OCI-LY7 (cell line): Measurements from ENCODE around the gene UNG. TPM values are rescaled to one million over a fixed set of nuclear protein-coding genes. Genes with fewer than 3 reads are reported as not detected.
A peak's percentile ranks its signal among the peaks of the same experiment; 100 is the strongest.

Experiments
- BruUV-seq: library from RNA; stranded (reverse); fragments of 400-500 nt; replicated peaks from 2 replicates; lab custom pipeline; 2021; lab: Mats Ljungman, UMichigan
- CTCF ChIA-PET: fragments of 300-600 bp; sonication (Branson Sonifier 250); formaldehyde crosslinking; loops from one replicate; lab custom pipeline; 2022; ENCODE audit warnings: antibody characterized with exemption; ENCODE audit not compliant: unreplicated experiment; lab: Charles Lee
- POLR2A ChIA-PET: fragments of 300-600 bp; sonication (Branson Sonifier 250); formaldehyde crosslinking; loops from one replicate; lab custom pipeline; 2022; ENCODE audit warnings: antibody characterized with exemption; lab: Charles Lee
- DNase-seq: peaks from one replicate; pipeline ENCODE4 v3.0.0-alpha.2; 2015; ENCODE audit warnings: low spot score
- H2AFZ ChIP-seq: fragments of 200-600 bp; sonication (generic), shearing (Covaris generic); 2 replicates; pipeline ENCODE4 v1.6.1; 2014; ENCODE audit warnings: mild to moderate bottlenecking, antibody characterized with exemption, low read length, moderate library complexity
- H3K27ac ChIP-seq: fragments of 200-600 bp; sonication (generic); 2 replicates; pipeline ENCODE4 v1.5.1; 2014; ENCODE audit warnings: mixed run types, low read depth, mild to moderate bottlenecking, moderate library complexity, low read length, inconsistent platforms; ENCODE audit not compliant: poor library complexity, severe bottlenecking
- H3K36me3 ChIP-seq: fragments of 200-600 bp; sonication (generic); 2 replicates; pipeline ENCODE4 v1.6.1; 2014; ENCODE audit warnings: mild to moderate bottlenecking, antibody characterized with exemption, low read length, moderate library complexity, mixed read lengths; ENCODE audit not compliant: insufficient read depth
- H3K4me1 ChIP-seq: fragments of 200-600 bp; sonication (generic); 2 replicates; pipeline ENCODE4 v1.5.1; 2014; ENCODE audit warnings: mild to moderate bottlenecking, low read length; ENCODE audit not compliant: insufficient read depth, poor library complexity, severe bottlenecking
- H3K4me2 ChIP-seq: fragments of 200-600 bp; sonication (generic); 2 replicates; pipeline ENCODE4 v1.6.1; 2014; ENCODE audit warnings: mild to moderate bottlenecking, low read length
- H3K4me3 ChIP-seq: fragments of 200-600 bp; sonication (generic); 2 replicates; pipeline ENCODE4 v1.5.1; 2014; ENCODE audit warnings: mild to moderate bottlenecking, low read depth, low read length; ENCODE audit not compliant: poor library complexity, severe bottlenecking
- H3K79me2 ChIP-seq: fragments of 200-600 bp; sonication (generic); 2 replicates; pipeline ENCODE4 v1.6.1; 2016; ENCODE audit warnings: low read depth, mild to moderate bottlenecking, low read length, moderate library complexity, mixed read lengths; ENCODE audit not compliant: insufficient read depth
- H3K9me2 ChIP-seq: fragments of 200-600 bp; sonication (generic); 2 replicates; pipeline ENCODE4 v1.6.1; 2016; ENCODE audit warnings: mild to moderate bottlenecking, low read length, mixed read lengths; ENCODE audit not compliant: insufficient read depth
- H3K9me3 ChIP-seq: fragments of 200-600 bp; sonication (generic); 2 replicates; pipeline ENCODE4 v1.6.1; 2014; ENCODE audit warnings: mild to moderate bottlenecking, mixed run types, low read length, mixed read lengths
- H4K20me1 ChIP-seq: fragments of 200-600 bp; sonication (generic); 2 replicates; pipeline ENCODE4 v1.6.1; 2014; ENCODE audit warnings: mild to moderate bottlenecking, antibody characterized with exemption, low read length, moderate library complexity, mixed read lengths; ENCODE audit not compliant: insufficient read depth
- CTCF ChIP-seq: fragments of 200-600 bp; sonication (generic); conservative IDR thresholded peaks from 2 replicates; pipeline ENCODE4 v1.5.1; 2014; ENCODE audit warnings: mild to moderate bottlenecking, antibody characterized with exemption, low read length, moderate library complexity, mixed read lengths
- EZH2phosphoT487 ChIP-seq: fragments of 200-600 bp; sonication (generic); IDR thresholded peaks from 2 replicates; pipeline ENCODE4 v1.6.1; 2018; ENCODE audit warnings: low read depth, borderline replicate concordance, mild to moderate bottlenecking, mixed run types, antibody characterized with exemption, low read length, moderate library complexity, mixed read lengths
- intact Hi-C: fragments of 100-400 bp; cut with micrococcal nuclease; formaldehyde crosslinking; loops from one replicate; pipeline ENCODE4 v1.10.0; 2022; ENCODE audit not compliant: unreplicated experiment
- total RNA-seq, 2 experiments: library from RNA; depleted of rRNA in 1 of 2; stranded (reverse); fragments of >200 nt in 1 of 2; shearing (Covaris generic) in 1 of 2; gene quantifications; 2 replicates each; pipeline ENCODE4 v1.2.3, GENCODE V29; 2014 to 2022

The UNG gene
- total RNA-seq, 2 experiments from 2014 or later = 60.6 to 84.1 TPM

GRCh38 chr12:109098183-109098604 is 797 bp downstream of the UNG start:
- CTCF ChIA-PET = interaction anchor here (0.7 kb wide), 1 partner anchor 9 kb away, joined by 3 read pairs; no protein-coding TSS in a partner anchor
- BruUV-seq = no TSS peak

GRCh38 chr12:109098651-109099050 is 1.3 kb downstream of the UNG start:
- intact Hi-C loops = loop anchor here (10.0 kb wide), 1 partner anchor 464 kb away; the partner anchor contains the start of gene SELPLG
- H3K9me2 ChIP-seq = no peaks in the 10 kb centered on the region
- H3K36me3 ChIP-seq = peaks cover 55% of the 10 kb centered on the region
- TF ChIP-seq CTCF (no peak), EZH2phosphoT487 (no peak)
- H3K4me1 ChIP-seq = peaks cover 50% of the 10 kb centered on the region
- no peak for DNase-seq
- H3K27ac ChIP-seq = peak overlapping the region; percentile 2
- H2AFZ ChIP-seq = no peak overlapping the region
- BruUV-seq = no TSS peak
- no peaks in the 10 kb centered on the region for H3K9me3 ChIP-seq
- H3K4me3 ChIP-seq = peak overlapping the region; percentile 87
- H4K20me1 ChIP-seq = 0 out of 2 replicates have a peak, but pooled peaks cover 4% of the 10 kb centered on the region
- POLR2A ChIA-PET = interaction anchor here (0.8 to 1.0 kb wide), 3 partner anchors 13 to 461 kb away, joined by 3 to 5 read pairs (median 3); no protein-coding TSS in a partner anchor
- H3K79me2 ChIP-seq = peaks cover 28% of the 10 kb centered on the region
- CTCF ChIA-PET = interaction anchor here (0.7 kb wide), 1 partner anchor 8 kb away, joined by 3 read pairs; no protein-coding TSS in a partner anchor
- H3K4me2 ChIP-seq = peak overlapping the region; percentile 71

More at GRCh38 chr12:109098183-109098604, 797 bp downstream of the UNG start:
- H3K4me3 ChIP-seq = peak overlapping the region; percentile 87
- POLR2A ChIA-PET = interaction anchor here (0.8 kb wide), 1 partner anchor 461 kb away, joined by 3 read pairs; no protein-coding TSS in a partner anchor
- peaks cover 29% of the 10 kb centered on the region for H3K79me2 ChIP-seq
- H4K20me1 ChIP-seq = 0 out of 2 replicates have a peak, but pooled peaks cover 4% of the 10 kb centered on the region
- intact Hi-C loops = loop anchor here (10.0 kb wide), 1 partner anchor 463 kb away; the partner anchor contains the start of gene SELPLG
- DNase-seq = no peak
- no peaks in the 10 kb centered on the region for H3K9me3 ChIP-seq
- TF ChIP-seq CTCF (no peak), EZH2phosphoT487 (no peak)
- H2AFZ ChIP-seq = no peak overlapping the region
- peak overlapping the region; percentile 2 for H3K27ac ChIP-seq
- H3K4me1 ChIP-seq = peaks cover 53% of the 10 kb centered on the region
- no peaks in the 10 kb centered on the region for H3K9me2 ChIP-seq
- H3K4me2 ChIP-seq = peak overlapping the region; percentile 71
- peaks cover 50% of the 10 kb centered on the region for H3K36me3 ChIP-seq
